GM19023 (cell line): Measurements from ENCODE around the gene PRPSAP1.
A peak's percentile ranks its signal among the peaks of the same experiment; 100 is the strongest.
"Not testable (repeated sequence)": the region's sequence is repeated elsewhere in the genome, so short reads cannot be mapped to it uniquely, and the experiment has no call there.

Experiments
- ATAC-seq: cut with Tn5 transposase; IDR thresholded peaks from one replicate; pipeline ENCODE4 v1.9.1; 2021; ENCODE audit warnings: mild to moderate bottlenecking, moderate library complexity; ENCODE audit not compliant: unreplicated experiment

PRPSAP1 gene

GRCh38 chr17:76360461-76360860, 6.7 kb upstream of the PRPSAP1 start:
- no peak for ATAC-seq

- ATAC-seq: not testable (repeated sequence)
These were observed 6.1 kb upstream of the PRPSAP1 start for GRCh38 chr17:76359776-76360175.

GRCh38 chr17:76359375-76359774, 5.7 kb upstream of the PRPSAP1 start:
- no peak for ATAC-seq

GRCh38 chr17:76357597-76358158, 4.0 kb upstream of the PRPSAP1 start:
- no peak for ATAC-seq

- no peak for ATAC-seq
These were observed 3.2 kb upstream of the PRPSAP1 start for GRCh38 chr17:76356803-76357456.

- ATAC-seq: no peak
These were observed 1.1 kb upstream of the PRPSAP1 start for GRCh38 chr17:76354747-76355310.

GRCh38 chr17:76354317-76354729, 607 bp upstream of the PRPSAP1 start:
- ATAC-seq: no peak

- ATAC-seq: peak; percentile 28
These were observed 615 bp downstream of the PRPSAP1 start for GRCh38 chr17:76353004-76353598.

GRCh38 chr17:76351526-76352071, 2.1 kb downstream of the PRPSAP1 start:
- ATAC-seq: no peak

- ATAC-seq: no peak
These were observed 3.3 kb downstream of the PRPSAP1 start for GRCh38 chr17:76350463-76350862.

- not testable (repeated sequence) for ATAC-seq
These were observed 6.8 kb downstream of the PRPSAP1 start for GRCh38 chr17:76346936-76347335.

- ATAC-seq: no peak
These were observed 8.2 kb downstream of the PRPSAP1 start for GRCh38 chr17:76345377-76345974.

GRCh38 chr17:76343106-76343505, 10.6 kb downstream of the PRPSAP1 start:
- ATAC-seq: no peak

- no peak for ATAC-seq
These were observed 12.4 kb downstream of the PRPSAP1 start for GRCh38 chr17:76341301-76341700.

- no peak for ATAC-seq
These were observed 16.3 kb downstream of the PRPSAP1 start for GRCh38 chr17:76337413-76337777.

GRCh38 chr17:76336756-76337412, 16.8 kb downstream of the PRPSAP1 start:
- no peak for ATAC-seq

GRCh38 chr17:76335716-76336381, 17.9 kb downstream of the PRPSAP1 start:
- no peak for ATAC-seq

GRCh38 chr17:76333673-76334505, 19.8 kb downstream of the PRPSAP1 start:
- ATAC-seq: no peak

GRCh38 chr17:76331083-76331482, 22.6 kb downstream of the PRPSAP1 start:
- no peak for ATAC-seq

- no peak for ATAC-seq
These were observed 24.1 kb downstream of the PRPSAP1 start for GRCh38 chr17:76329664-76330063.
